SU-DHL-6 (cell line): Measurements from ENCODE around the gene HSP90AA1.
"Not testable (repeated sequence)": the region's sequence is repeated elsewhere in the genome, so short reads cannot be mapped to it uniquely, and the experiment has no call there.

ENCODE experiments used
- H2AFZ ChIP-seq: fragments of 200-600 bp; sonication (generic); 2 replicates; pipeline ENCODE4 v1.6.1; 2014; ENCODE audit warnings: low read depth, mild to moderate bottlenecking, moderate library complexity, mixed read lengths, antibody characterized with exemption, low read length; ENCODE audit not compliant: severe bottlenecking
- H3F3A ChIP-seq: fragments of 200-600 bp; shearing (Covaris generic); 2 replicates; pipeline ENCODE4 v1.6.0; 2016; ENCODE audit warnings: antibody characterized with exemption, mild to moderate bottlenecking; ENCODE audit not compliant: insufficient read depth
- H3K27ac ChIP-seq: fragments of 200-600 bp; sonication (generic); 2 replicates; pipeline ENCODE4 v1.5.1; 2016; ENCODE audit warnings: low read depth, mild to moderate bottlenecking, low read length, moderate library complexity, mixed read lengths
- H3K27me3 ChIP-seq: fragments of 200-600 bp; sonication (generic), shearing (Covaris generic); 2 replicates; pipeline ENCODE4 v1.6.0; 2014; ENCODE audit warnings: mild to moderate bottlenecking, low read length
- H3K36me3 ChIP-seq: fragments of 200-600 bp; sonication (generic); 2 replicates; pipeline ENCODE4 v1.6.1; 2014; ENCODE audit warnings: mild to moderate bottlenecking, low read length, mixed read lengths
- H3K4me2 ChIP-seq: fragments of 300-600, 200-600 bp; shearing (Covaris generic), sonication (generic); 2 replicates; pipeline ENCODE4 v1.6.0; 2014; ENCODE audit warnings: low read length, low read depth, mild to moderate bottlenecking; ENCODE audit not compliant: poor library complexity, severe bottlenecking
- H3K4me3 ChIP-seq: fragments of 200-600 bp; sonication (generic); 2 replicates; pipeline ENCODE4 v1.5.1; 2014; ENCODE audit warnings: antibody characterized with exemption, low read length, mild to moderate bottlenecking, mixed read lengths; ENCODE audit not compliant: insufficient read depth, poor library complexity, severe bottlenecking
- H3K79me2 ChIP-seq: fragments of 200-600 bp; sonication (generic); 2 replicates; pipeline ENCODE4 v1.6.1; 2014; ENCODE audit warnings: mild to moderate bottlenecking, low read length, moderate library complexity; ENCODE audit not compliant: insufficient read depth
- H3K9ac ChIP-seq: fragments of 200-600 bp; sonication (generic); 2 replicates; pipeline ENCODE4 v1.7.0; 2014; ENCODE audit warnings: mild to moderate bottlenecking, low read length
- H3K9me2 ChIP-seq: fragments of 200-600 bp; sonication (generic); replicated peaks from 2 replicates; pipeline ENCODE4 v1.6.1; 2014; ENCODE audit warnings: low read length; ENCODE audit not compliant: insufficient read depth
- H3K9me3 ChIP-seq: fragments of 200-600 bp; sonication (generic); 2 replicates; pipeline ENCODE4 v1.6.1; 2014; ENCODE audit warnings: low read length, mixed read lengths; ENCODE audit not compliant: insufficient read depth
- H4K20me1 ChIP-seq: fragments of 200-600 bp; sonication (generic); 2 replicates; pipeline ENCODE4 v1.6.1; 2014; ENCODE audit warnings: low read depth, mild to moderate bottlenecking, antibody characterized with exemption, low read length, moderate library complexity, mixed read lengths
- EZH2phosphoT487 ChIP-seq: fragments of 200-600 bp; sonication (generic), shearing (Covaris generic); conservative IDR thresholded peaks from 2 replicates; pipeline ENCODE4 v1.6.1; 2018; ENCODE audit warnings: mild to moderate bottlenecking, antibody characterized with exemption, low read length, moderate library complexity, mixed read lengths
- TF ChIP-seq, protein P1 (sequence below): fragments of 200-600 bp; sonication (generic); IDR thresholded peaks from one replicate; pipeline ENCODE4 v1.5.1; 2017; ENCODE audit warnings: antibody characterized with exemption, mild to moderate bottlenecking, low read length, moderate library complexity; ENCODE audit not compliant: insufficient read depth, poor library complexity, severe bottlenecking

The HSP90AA1 gene

DNA sequence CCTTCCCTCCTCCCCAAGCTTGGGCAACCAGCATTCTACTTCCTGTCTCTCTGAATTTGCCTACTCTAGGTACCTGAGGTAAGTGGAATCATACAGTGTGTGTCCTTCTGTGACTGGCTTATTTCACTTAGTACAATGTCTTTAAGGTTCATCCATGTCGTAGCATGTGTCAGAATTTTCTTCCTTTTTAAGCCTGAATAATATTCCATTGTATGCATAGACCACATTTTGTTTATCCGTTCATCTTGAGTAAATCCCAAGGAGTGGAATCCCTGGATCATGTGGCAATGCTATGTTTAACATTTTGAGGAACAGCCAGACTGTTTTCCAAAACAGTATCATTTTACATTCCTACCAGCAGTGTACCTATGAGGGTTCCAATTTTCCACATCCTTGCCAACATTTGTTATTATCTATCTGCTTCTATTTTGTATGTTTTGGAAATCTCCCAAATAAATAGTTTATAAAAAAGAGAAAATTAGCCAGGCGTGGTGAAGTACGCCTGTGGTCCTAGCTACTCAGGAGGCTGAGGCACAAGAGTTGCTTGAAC lies 12.4 kb downstream of the HSP90AA1 start:
- peaks cover 2% of the 10 kb centered on the region; the same call in 1 of the 2 replicates for H3K36me3 ChIP-seq
- no peak for TF ChIP-seq EZH2phosphoT487
- TF ChIP-seq, protein P1, sequence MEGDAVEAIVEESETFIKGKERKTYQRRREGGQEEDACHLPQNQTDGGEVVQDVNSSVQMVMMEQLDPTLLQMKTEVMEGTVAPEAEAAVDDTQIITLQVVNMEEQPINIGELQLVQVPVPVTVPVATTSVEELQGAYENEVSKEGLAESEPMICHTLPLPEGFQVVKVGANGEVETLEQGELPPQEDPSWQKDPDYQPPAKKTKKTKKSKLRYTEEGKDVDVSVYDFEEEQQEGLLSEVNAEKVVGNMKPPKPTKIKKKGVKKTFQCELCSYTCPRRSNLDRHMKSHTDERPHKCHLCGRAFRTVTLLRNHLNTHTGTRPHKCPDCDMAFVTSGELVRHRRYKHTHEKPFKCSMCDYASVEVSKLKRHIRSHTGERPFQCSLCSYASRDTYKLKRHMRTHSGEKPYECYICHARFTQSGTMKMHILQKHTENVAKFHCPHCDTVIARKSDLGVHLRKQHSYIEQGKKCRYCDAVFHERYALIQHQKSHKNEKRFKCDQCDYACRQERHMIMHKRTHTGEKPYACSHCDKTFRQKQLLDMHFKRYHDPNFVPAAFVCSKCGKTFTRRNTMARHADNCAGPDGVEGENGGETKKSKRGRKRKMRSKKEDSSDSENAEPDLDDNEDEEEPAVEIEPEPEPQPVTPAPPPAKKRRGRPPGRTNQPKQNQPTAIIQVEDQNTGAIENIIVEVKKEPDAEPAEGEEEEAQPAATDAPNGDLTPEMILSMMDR: no peak
- H3K27ac ChIP-seq: no peak overlapping the region

DNA sequence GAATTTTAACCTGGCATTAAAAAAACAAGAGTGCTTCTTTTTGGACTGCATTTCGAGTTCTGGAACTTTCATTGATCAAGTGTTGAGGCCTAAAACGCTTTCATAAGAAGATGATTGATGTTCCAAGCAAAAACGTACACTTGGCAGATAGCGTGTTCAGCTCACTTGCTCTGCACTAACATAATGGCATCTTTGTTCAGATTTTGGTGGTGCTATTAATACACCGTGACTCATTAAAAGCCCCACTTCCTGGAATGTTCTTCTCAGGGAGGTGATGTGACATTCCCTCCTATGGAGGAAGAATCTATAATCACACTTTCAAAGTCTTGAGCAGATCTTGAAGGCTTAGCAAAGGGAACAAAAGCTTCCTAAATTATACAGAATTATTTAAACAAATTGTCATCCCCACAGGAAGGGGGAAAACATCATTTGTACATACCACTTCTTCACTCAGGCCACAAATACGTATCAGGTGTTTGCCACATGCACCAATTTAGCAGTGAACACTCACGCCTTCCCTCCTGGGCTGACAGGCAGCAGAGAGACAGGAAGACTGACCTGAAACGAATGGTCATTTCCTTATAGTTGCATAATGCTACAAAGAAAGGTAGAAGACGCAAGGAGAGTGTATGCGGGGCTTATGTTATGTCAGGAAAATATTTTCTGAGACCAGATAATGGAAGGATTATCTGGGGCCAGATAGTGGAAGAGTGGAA lies 15.4 kb downstream of the HSP90AA1 start:
- Histone ChIP-seq H3K4me2 (no peak overlapping the region), H3K27me3 (no peaks in the 10 kb centered on the region), H3F3A (peaks cover 10% of the 10 kb centered on the region), H3K9me3 (no peaks in the 10 kb centered on the region), H3K9me2 (no peaks in the 10 kb centered on the region), H3K9ac (no peak overlapping the region), H3K79me2 (no peaks in the 10 kb centered on the region), H2AFZ (no peak overlapping the region), H3K4me3 (no peak overlapping the region), H3K27ac (no peak overlapping the region), H4K20me1 (no peaks in the 10 kb centered on the region), H3K36me3 (no peaks in the 10 kb centered on the region)
- TF ChIP-seq, protein P1: no peak
- no peak for TF ChIP-seq EZH2phosphoT487

More for the DNA sequence above, 12.4 kb downstream of the HSP90AA1 start:
- Histone ChIP-seq H2AFZ (no peak overlapping the region), H3K9me2 (no peaks in the 10 kb centered on the region), H3K79me2 (no peaks in the 10 kb centered on the region), H3F3A (peaks cover 27% of the 10 kb centered on the region), H3K4me2 (no peak overlapping the region), H4K20me1 (no peaks in the 10 kb centered on the region), H3K9me3 (no peaks in the 10 kb centered on the region), H3K9ac (no peak overlapping the region), H3K27me3 (no peaks in the 10 kb centered on the region), H3K4me3 (no peak overlapping the region)

GRCh38 chr14:102066041-102066451 lies 20.8 kb downstream of the HSP90AA1 start:
- Histone ChIP-seq H3F3A (no peaks in the 10 kb centered on the region), H3K79me2 (no peaks in the 10 kb centered on the region), H3K4me2 (no peak overlapping the region), H4K20me1 (no peaks in the 10 kb centered on the region), H3K4me3 (no peak overlapping the region), H3K27me3 (no peaks in the 10 kb centered on the region), H3K36me3 (no peaks in the 10 kb centered on the region), H3K9me3 (no peaks in the 10 kb centered on the region), H3K9me2 (no peaks in the 10 kb centered on the region), H3K9ac (no peak overlapping the region), H3K27ac (no peak overlapping the region), H2AFZ (no peak overlapping the region)
- no peak for TF ChIP-seq EZH2phosphoT487
- TF ChIP-seq, protein P1: no peak

- not testable (repeated sequence) for H3K9me3 ChIP-seq, H3F3A ChIP-seq, H3K27me3 ChIP-seq, H2AFZ ChIP-seq, H3K9me2 ChIP-seq, H3K4me3 ChIP-seq, H3K4me2 ChIP-seq, H4K20me1 ChIP-seq, H3K36me3 ChIP-seq, H3K79me2 ChIP-seq, H3K27ac ChIP-seq, H3K9ac ChIP-seq
These were observed 22.3 kb downstream of the HSP90AA1 start for GRCh38 chr14:102064590-102064989.
